ENCODE data around the gene NFAT5. TPM values are rescaled to one million over a fixed set of nuclear protein-coding genes. Genes with fewer than 3 reads are reported as not detected.

Gene NFAT5
- total RNA-seq, 1 donor from 2014 or later, result 14.3 TPM

GRCh38 chr16:69691980-69692911, 126.5 kb downstream of the NFAT5 start:
- Histone ChIP-seq H3K79me2 (ENCODE audit: low read depth) (no peaks in the 10 kb centered on the region), H3K36me3 (peaks cover 24% of the 10 kb centered on the region), H3K27me3 (no peaks in the 10 kb centered on the region), H4K20me1 (ENCODE audit: low read depth) (no peaks in the 10 kb centered on the region), H3K27ac (no peak overlapping the region), H3K9me3 (ENCODE audit: low read depth) (no peaks in the 10 kb centered on the region), H3K4me1 (no peaks in the 10 kb centered on the region), H3K9ac (no peak overlapping the region), H3F3A (ENCODE audit: low read depth) (peaks cover 6% of the 10 kb centered on the region), H2AFZ (replicated peaks) (no peak overlapping the region), H3K4me2 (no peak overlapping the region), H3K4me3 (no peak overlapping the region)
- H3K4me1 Mint-ChIP-seq, result no peaks in the 10 kb centered on the region
- H3K27me3 Mint-ChIP-seq (ENCODE audit: insufficient read depth, low read depth), result peaks cover 2% of the 10 kb centered on the region
- TF ChIP-seq EZH2 (IDR thresholded peaks at IDR 0.05), result no peak
- no peak for TF ChIP-seq EZH2phosphoT487 (IDR thresholded peaks at IDR 0.05)
- TF ChIP-seq, protein P1, sequence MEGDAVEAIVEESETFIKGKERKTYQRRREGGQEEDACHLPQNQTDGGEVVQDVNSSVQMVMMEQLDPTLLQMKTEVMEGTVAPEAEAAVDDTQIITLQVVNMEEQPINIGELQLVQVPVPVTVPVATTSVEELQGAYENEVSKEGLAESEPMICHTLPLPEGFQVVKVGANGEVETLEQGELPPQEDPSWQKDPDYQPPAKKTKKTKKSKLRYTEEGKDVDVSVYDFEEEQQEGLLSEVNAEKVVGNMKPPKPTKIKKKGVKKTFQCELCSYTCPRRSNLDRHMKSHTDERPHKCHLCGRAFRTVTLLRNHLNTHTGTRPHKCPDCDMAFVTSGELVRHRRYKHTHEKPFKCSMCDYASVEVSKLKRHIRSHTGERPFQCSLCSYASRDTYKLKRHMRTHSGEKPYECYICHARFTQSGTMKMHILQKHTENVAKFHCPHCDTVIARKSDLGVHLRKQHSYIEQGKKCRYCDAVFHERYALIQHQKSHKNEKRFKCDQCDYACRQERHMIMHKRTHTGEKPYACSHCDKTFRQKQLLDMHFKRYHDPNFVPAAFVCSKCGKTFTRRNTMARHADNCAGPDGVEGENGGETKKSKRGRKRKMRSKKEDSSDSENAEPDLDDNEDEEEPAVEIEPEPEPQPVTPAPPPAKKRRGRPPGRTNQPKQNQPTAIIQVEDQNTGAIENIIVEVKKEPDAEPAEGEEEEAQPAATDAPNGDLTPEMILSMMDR (IDR thresholded peaks at IDR 0.05), result no peak
- H3K9me3 Mint-ChIP-seq, result no peaks in the 10 kb centered on the region
- no peak overlapping the region for H3K27ac Mint-ChIP-seq
- peaks cover 28% of the 10 kb centered on the region for H3K36me3 Mint-ChIP-seq
- no peak for DNase-seq (ENCODE audit: low spot score)
- H3K4me3 Mint-ChIP-seq, result no peak overlapping the region

GRCh38 chr16:69693916-69694315, 128.2 kb downstream of the NFAT5 start:
- Histone ChIP-seq H3K27me3 (no peaks in the 10 kb centered on the region), H3K36me3 (peaks cover 24% of the 10 kb centered on the region), H3K4me1 (peaks cover 8% of the 10 kb centered on the region), H3K9me3 (ENCODE audit: low read depth) (no peaks in the 10 kb centered on the region), H3K27ac (no peak overlapping the region), H3K79me2 (ENCODE audit: low read depth) (no peaks in the 10 kb centered on the region), H3F3A (ENCODE audit: low read depth) (peaks cover 6% of the 10 kb centered on the region), H3K9ac (no peak overlapping the region), H3K4me3 (no peak overlapping the region), H2AFZ (replicated peaks) (no peak overlapping the region), H4K20me1 (ENCODE audit: low read depth) (no peaks in the 10 kb centered on the region), H3K4me2 (no peak overlapping the region)
- Mint-ChIP-seq H3K4me3 (no peak overlapping the region), H3K9me3 (no peaks in the 10 kb centered on the region), H3K27me3 (ENCODE audit: insufficient read depth, low read depth) (peaks cover 2% of the 10 kb centered on the region), H3K27ac (no peak overlapping the region), H3K36me3 (peaks cover 26% of the 10 kb centered on the region), H3K4me1 (no peaks in the 10 kb centered on the region)
- no peak for DNase-seq (ENCODE audit: low spot score)
- TF ChIP-seq EZH2 (IDR thresholded peaks at IDR 0.05) (no peak), EZH2phosphoT487 (IDR thresholded peaks at IDR 0.05) (no peak)
- TF ChIP-seq, protein P1 (IDR thresholded peaks at IDR 0.05), result no peak

- H3K9me3 ChIP-seq (ENCODE audit: low read depth), result no peaks in the 10 kb centered on the region
- no peaks in the 10 kb centered on the region for H3K4me1 Mint-ChIP-seq
- H2AFZ ChIP-seq (replicated peaks), result no peak overlapping the region
- no peaks in the 10 kb centered on the region for H3K27me3 Mint-ChIP-seq (ENCODE audit: insufficient read depth, low read depth)
- peaks cover 12% of the 10 kb centered on the region for H3K36me3 Mint-ChIP-seq
- no peak overlapping the region for H3K4me2 ChIP-seq
- H3K27ac Mint-ChIP-seq, result no peak overlapping the region
- H3K9ac ChIP-seq, result no peak overlapping the region
- no peak overlapping the region for H3K4me3 ChIP-seq
- peaks cover 16% of the 10 kb centered on the region for H3K36me3 ChIP-seq
- H3K79me2 ChIP-seq (ENCODE audit: low read depth), result no peaks in the 10 kb centered on the region
- no peaks in the 10 kb centered on the region for H3K27me3 ChIP-seq
- H3K9me3 Mint-ChIP-seq, result no peaks in the 10 kb centered on the region
- H4K20me1 ChIP-seq (ENCODE audit: low read depth), result no peaks in the 10 kb centered on the region
- no peak overlapping the region for H3K27ac ChIP-seq
- peaks cover 6% of the 10 kb centered on the region for H3F3A ChIP-seq (ENCODE audit: low read depth)
- H3K4me3 Mint-ChIP-seq, result no peak overlapping the region
- no peak for TF ChIP-seq EZH2phosphoT487 (IDR thresholded peaks at IDR 0.05)
- TF ChIP-seq, protein P1 (IDR thresholded peaks at IDR 0.05), result no peak
- no peak for TF ChIP-seq EZH2 (IDR thresholded peaks at IDR 0.05)
- DNase-seq (ENCODE audit: low spot score), result no peak
- H3K4me1 ChIP-seq, result peaks cover 8% of the 10 kb centered on the region
Measured at GRCh38 chr16:69698404-69698803, 132.6 kb downstream of the NFAT5 start.

All from neural progenitor cell (in vitro differentiated cells).